NCI-H1417 (cell line): ENCODE measurements around the gene PLG.
"Not testable (repeated sequence)": the region's sequence is repeated elsewhere in the genome, so short reads cannot be mapped to it uniquely, and the experiment has no call there.

Experiments used
- DNase-seq, 3 experiments: peaks; one replicate each; lab custom pipeline; 2025; lab: John Stamatoyannopoulos, UW

The PLG gene

DNA sequence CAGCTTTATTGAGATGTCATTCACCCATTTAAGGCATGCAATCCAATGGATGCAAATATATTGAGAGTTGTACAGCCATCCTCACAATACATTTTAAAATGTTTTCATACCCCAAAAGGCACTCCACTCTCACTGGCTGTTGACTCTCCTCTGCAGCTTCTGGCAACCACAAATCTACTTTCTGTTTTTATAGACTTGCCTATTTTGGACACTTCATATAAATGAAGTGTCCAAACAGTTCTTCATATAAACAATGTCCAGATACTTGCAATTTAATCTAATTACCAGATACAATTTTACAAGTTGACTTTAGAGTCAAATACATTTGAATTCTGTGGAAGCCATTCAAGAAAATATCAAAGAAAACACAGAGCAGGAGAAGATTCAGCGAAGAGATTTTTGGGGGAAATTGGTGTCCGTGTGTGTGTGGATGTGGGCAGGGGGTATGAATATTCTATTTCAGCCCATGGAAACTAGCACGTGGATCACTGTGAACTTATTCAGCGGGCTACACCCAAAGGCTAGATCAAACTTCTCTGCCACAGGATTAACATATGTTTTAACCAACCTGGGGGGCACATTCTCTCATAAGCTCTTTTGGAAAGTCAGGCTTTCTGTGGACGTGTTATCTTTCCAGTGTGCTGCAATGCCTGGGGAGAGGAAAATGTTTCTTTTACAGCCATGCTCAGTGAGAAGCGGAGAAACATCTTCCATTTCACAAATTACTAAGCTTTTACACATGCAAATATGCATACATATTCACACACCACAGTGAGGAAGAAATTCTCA, 73.9 kb downstream of the PLG start:
- no peak for DNase-seq

DNA sequence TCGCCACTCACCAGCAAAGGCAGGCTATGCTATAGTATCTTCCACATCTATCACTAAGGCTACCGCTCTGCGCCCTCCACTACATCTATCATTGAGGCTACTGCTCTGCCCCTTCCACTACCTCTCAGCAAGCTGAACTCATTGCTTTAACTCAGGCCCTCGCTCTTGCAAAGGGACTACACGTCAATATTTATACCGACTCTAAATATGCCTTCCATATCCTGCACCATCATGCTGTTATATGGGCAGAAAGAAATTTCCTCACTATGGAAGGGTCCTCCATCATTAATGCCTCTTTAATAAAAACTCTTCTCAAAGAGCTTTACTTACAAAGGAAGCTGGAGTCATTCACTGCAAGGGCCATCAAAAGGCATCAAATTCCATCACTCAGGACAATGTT, 77.1 kb downstream of the PLG start:
- DNase-seq: not testable (repeated sequence)

DNA sequence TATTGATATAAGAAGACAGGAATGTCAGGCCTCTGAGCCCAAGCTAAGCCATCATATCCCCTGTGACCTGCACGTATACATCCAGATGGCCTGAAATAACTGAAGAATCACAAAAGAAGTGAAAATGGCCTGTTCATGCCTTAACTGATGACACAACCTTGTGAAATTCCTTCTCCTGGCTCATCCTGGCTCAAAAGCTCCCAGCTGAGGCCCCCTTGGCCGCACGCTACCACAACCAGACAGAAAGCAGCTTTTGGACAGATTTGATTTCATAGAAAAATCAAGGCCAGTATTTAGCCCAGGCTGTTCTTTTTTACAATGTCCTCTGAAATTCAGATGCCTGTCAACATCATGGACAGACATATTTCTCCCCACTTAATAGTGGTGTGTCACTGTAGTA, 78.6 kb downstream of the PLG start:
- not testable (repeated sequence) for DNase-seq

DNA sequence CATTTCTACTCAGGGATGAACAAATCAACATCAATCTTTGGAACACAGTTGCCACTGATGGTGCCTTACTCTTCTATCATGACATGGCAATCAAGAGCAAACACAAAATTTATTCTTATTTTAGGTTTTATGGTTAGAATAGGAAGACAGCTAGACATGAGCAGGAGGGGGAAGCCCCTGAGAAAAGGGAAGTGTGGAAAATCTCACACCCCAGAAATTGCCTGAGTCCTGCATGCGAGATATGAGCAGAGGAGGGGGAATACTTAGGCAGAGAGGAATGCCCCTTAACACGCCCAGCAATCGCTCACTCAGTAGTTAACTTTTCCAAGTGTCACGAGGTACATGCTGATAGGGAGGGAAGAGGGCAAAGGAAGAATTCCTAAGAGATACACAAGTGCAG, 79.3 kb downstream of the PLG start:
- no peak for DNase-seq

DNA sequence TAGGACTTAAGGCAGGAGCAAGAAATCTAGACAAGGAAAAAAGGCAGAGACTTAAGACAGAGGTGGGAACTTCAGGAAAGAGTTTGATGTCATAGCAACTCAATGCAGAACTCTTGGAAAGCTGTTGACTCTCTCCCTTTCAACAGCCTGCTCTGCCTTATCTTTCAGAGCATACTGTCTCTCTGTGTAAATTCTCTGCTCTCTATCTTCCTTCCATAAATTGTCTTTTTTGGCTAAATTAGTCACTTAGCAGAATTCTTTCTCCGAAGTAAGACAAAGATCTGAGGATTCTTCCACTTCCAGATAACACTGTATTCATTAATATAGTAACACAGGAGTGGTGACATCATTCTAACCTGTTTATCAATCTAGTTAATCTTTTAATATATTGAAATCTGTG, 80.2 kb downstream of the PLG start:
- no peak for DNase-seq

DNA sequence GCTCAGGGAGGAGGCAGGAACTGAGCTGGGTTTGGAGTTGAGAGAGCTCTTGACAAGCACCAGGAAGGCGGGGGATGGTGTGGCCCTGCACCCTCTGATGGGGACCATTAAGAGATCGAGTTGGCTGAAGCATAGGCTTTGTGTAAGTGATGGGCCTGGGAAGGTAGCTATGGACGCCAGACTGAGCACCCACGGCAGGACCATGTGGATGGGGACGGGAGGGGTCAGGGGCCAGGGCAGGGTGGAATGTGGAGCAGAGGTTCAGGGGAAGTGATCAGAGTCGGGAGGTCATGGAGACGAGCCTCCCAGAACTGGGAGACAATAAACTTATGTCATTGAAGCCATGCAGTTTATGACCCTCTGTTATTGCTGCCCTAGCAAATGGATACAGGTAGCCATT, 81.7 kb downstream of the PLG start:
- no peak for DNase-seq

DNA sequence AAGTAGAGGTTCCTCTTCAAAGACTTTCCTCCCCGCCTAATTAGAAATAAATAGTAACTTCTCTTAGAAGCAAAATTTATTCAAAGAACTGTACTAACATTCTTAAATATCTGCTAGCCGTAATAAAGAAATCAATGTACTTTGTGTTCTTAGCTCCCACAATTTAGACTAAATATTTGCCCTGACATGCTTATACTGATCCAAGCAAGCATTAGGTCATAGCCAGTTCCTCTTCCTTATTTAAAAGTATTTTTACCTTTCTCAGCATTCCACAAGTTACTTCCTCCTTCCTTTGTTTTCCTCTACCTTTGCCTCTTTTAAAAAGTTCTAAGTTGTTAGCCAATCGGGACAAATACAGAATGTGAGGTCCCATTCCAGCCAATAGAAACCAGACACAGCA, 86.1 kb downstream of the PLG start:
- not testable (repeated sequence) for DNase-seq

DNA sequence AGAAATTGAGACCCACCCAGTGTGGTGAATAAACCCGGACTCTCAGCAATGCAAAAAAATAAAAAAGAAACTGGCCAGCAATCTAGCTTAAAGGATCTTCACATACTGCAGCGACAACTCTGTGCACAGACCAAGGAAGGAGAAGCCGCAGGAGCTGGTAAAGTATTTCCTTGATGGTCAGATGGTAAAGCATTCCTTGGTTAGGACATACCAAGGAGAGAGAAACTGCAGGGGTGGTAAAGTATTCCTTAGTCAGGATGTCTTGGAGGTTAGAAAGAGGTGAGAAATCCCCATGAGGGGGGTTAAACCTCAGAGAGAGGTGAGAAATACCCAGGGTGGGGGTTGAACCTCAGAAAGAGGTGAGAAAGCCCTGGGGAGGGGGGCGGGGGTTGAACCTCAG, 86.8 kb downstream of the PLG start:
- DNase-seq: no peak

DNA sequence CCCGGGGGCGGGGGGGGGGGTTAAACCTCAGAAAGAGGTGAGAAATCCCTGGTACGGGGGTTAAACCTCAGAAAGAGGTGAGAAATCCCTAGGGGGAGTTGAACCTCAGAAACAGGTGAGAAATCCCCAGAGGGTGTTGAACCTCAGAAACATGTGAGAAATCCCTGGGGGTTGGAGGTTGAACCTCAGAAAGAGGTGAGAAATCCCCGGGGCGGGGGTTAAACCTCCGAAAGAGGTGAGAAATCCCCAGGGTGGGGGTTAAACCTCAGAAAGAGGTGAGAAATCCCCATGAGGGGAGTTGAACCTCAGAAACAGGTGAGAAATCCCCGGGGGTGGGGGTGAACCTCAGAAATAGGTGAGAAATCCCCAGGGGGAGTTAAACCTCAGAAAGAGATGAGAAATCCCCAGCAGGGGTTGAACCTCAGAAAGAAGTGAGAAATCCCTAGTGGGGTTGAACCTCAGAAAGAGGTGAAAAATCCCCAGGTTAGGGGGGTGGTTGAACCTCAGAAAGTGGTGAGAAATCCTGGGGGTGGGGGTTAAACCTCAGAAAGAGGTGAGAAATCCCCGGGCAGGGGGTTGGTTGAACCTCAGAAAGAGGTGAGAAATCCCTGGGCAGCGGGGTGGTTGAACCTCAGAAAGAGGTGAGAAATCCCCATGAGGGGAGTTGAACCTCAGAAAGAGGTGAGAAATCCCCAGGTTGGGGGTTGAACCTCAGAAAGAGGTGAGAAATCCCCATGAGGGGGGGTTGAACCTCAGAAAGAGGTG, 87.4 kb downstream of the PLG start:
- no peak for DNase-seq

DNA sequence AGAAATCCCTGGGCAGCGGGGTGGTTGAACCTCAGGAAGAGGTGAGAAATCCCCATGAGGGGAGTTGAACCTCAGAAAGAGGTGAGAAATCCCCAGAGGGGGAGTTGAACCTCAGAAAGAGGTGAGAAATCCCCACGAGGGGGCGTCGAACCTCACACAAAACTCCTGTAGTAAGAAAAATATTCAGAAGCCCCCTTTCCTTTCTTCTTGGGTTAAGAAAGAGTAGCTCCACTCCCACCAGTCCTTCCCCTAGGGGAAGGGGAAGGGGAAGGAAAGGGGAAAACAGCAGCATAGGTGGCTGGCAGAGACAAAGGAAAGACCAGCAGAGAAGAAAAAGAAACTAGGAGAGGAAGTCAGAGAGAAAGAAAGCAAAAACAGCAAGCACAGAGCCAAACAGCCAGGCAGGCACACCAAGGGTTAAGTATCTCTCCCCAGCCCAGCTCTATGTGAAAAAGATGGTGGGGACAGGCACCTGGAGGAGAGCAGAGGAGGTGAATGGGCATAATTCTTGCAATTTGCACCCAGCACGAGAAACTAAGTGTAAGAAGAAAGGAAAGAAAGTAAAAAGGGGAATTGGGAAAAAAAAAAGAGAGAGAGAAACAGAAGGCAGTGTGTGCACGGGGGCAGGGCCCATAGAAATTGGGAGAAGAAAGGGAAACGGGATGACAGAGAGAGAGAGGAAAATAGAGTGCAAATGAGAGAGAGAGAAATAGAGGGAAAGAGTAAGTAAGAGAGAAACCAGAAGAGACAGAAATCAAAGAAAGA, 88.2 kb downstream of the PLG start:
- no peak for DNase-seq

DNA sequence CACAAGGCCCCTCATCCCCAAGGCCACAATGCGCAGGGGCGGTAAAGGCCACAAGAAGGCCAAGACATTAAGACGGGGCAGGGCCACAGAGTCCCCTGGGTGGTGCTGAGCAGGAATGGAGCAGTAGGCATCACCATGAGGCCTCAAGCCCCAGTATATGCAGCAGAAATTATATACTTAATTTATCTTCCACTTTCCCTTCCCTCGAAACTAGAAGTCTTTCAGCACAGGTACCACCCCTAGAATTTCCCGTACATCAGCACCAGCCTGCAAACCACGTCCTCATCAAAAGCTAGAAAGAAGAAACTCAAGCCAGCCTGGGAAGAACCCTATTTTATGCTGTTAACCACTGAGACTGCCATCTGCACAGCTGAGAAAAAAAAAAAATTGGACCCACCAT, 89.4 kb downstream of the PLG start:
- no peak for DNase-seq

DNA sequence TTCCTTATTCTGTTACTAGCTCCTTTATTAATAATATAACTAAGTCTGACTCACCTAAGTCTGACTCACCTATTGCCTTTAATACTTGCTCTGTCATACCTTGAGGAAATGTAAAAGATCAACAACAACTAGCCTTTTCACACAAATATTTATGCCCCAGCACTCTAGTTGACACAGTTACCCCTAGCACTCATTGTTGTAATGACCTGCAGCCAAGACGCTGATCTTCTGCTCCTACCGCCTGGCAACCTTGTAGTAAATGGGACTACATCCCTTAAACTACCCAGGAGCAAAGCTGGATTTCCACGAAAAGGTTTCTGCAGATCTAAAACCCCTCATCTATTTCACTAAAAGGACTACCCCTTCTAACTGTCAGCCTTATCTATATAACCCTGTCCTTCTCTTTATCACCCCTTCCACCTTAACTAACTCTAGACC, 90.0 kb downstream of the PLG start:
- no peak for DNase-seq

DNA sequence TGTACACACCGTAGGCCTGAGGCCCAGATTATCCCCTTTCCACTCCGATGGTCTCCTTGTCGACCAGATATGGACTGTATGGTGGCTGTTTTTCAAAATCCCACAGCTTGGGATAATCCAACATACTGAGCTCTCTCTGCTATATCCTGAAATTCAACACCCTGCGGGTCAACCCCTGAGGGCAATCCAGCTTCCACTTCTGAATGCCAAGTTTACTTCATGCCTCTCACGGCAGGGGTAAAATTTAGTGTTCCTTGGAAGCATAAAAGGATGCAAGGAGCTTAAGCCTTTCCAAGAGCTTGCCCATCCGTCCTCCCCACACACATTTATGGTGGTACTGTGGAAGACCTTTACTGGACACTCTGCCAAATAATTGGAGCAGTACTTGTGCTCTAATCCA, 90.7 kb downstream of the PLG start:
- no peak for DNase-seq

DNA sequence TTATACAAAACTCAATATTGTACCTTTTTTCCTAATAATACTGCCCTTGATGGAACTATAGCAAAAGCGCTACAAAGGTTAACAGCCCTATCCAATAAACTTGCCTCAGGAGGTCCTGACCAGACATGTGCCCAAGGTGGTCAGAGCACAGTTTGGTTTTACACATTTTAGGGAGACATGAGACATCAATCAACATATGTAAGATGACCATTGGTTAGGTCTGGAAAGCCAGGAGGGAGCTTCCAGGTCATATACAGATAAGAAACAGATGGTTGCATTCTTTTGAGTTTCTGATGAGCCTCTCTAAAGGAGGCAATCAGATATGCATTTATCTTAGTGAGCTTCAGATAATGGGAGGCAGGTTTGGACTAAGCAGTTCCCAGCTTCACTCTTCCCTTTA, 91.6 kb downstream of the PLG start:
- DNase-seq: no peak

DNA sequence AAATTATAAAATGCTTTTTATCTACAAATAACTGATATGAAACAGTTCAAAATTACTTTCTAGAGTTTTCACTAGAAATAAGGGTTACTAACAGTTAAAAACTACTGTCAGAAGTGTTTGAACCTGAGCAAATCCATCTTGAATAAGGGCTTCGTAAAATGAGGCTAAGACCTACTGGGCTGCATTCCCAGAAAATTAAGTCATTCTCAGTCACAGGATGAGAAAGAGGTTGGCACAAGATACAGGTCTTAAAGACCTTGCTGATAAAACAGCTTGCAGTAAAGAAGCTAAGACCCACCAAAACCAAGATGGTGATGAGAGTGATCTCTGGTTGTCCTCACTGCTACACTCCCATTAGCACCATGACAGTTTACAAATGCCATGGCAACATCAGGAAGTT, 93.7 kb downstream of the PLG start:
- no peak for DNase-seq

DNA sequence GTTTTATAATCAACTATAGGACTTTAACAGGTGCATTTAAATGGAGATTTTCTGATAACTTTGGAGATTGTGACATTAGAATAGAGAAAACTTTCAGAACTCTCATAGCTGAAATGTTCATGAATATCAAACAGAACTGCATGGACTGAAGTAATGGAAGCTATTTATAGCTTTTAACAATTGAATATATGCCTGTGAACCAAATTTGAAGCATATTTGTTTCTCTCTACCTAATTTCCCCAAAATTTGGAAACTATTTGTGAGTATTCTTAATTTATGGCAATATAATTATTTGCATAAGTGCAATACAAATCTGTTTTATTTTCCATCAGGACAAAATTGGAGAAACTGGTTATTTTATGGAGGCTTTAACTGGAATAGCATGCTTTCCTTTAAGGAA, 96.6 kb downstream of the PLG start:
- peak in 1 of 3 experiments; percentile 10 for DNase-seq

DNA sequence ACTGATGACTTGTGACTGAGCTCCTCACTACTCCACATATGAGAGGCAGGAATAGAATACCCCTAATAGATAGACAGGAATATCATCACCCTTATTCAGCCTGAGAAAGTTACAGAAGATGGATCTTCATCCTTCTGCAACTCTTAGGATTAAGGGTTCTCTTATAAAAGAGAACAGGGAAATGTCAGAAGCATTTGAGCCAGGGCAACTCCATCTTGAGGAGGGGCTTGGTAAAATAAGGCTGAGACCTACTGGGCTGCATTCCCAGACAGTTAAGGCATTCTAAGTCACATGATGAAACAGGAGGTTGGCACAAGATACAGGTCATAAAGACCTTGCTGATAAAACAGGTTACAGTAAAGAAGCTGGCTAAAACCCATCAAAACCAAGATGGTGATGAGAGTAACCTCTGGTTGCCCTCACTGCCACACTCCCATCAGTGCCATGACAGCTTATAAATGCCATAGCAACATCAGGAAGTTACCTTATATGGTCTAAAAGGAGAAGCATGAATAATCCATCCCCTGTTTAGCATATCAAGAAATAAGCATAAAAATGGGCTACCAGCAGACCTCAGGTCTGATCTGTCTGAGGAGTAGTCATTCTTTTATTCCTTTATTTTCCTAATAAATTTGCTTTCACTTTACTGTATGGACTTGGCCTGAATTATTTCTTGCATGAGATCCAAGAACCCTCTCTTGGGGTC, 97.9 kb downstream of the PLG start:
- DNase-seq: no peak

DNA sequence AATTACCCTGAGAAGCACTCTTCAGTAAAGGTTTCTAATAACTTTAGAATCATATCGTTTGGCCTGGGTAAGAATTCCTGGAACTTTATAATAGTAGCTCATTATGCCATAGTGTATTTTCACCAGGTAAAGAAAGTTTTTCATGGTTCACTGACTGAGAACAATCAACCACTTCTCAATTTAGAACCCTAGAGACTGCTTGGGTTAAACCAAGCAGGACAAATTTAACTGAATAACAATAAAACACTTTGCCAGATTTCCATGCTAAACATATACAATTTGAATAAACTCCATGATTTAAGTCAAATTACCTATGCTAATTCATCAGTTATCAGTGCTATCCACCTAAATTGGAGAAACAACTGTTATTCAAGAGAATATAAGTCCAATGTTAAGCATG, 99.4 kb downstream of the PLG start:
- peak in 1 of 3 experiments; percentile 19 for DNase-seq

DNA sequence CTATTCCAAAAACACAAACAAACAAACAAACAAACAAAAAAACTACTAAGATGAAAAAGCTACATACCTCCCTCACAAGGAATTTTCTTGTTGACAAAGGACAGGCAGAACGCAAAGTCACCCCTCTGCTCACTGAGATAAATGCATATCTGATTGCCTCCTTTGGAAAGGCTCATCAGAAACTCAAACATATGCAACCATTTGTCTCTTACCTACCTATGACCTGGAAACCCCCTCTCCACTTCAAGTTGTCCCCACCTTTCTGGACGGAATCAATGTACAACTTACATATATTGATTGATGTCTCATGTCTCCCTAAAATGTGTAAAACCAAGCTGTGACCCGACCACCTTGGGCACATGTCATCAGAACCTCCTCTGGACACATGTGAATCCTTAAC, 100.0 kb downstream of the PLG start:
- not testable (repeated sequence) for DNase-seq
